ENCODE data around the gene ANO10.
"Not testable (repeated sequence)": the region's sequence is repeated elsewhere in the genome, so short reads cannot be mapped to it uniquely, and the experiment has no call there.

Gene ANO10

DNA sequence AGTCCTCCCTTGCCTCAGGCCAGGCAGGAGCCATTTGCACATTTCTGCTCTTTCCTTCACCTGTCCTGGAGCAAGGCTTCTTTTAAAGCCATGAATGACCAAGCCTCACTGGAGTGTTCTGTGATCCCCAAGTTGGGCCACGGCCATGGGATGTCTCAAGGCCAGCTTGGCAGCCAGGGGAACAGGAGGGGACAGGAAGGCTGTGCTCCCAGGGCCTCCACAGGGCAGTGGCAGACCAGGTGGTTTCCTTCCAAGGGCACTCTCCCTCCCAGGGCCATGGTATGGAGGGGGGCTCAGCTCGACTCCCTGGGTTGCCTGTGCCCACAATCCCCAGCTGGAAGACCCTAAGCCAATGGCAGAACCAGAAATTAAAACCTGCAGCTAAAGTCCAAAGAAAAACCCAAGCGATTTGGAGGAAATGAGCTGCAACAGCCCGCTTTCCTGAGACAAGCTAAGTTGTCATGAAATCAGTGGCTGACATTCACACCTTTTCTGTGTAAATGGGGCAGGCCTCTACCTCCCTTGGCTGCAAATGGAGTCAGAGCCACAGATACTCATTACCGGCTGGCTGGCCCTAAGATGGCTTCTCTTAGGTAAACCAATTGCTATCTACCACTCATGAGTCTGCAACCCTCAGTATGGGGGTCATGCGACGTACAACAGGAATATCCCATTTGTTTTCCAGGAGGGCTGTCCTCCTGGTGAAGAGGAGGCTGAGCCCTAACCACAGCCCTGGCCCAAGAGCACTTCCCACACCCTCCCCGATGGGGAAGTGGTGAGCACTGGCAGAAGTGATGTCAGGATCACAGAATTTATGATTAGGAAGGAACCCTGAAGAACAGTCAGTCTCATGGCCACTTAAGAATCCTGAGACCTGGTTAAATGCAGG lies 252.2 kb downstream of the ANO10 start:
- DNase-seq, result no peak

DNA sequence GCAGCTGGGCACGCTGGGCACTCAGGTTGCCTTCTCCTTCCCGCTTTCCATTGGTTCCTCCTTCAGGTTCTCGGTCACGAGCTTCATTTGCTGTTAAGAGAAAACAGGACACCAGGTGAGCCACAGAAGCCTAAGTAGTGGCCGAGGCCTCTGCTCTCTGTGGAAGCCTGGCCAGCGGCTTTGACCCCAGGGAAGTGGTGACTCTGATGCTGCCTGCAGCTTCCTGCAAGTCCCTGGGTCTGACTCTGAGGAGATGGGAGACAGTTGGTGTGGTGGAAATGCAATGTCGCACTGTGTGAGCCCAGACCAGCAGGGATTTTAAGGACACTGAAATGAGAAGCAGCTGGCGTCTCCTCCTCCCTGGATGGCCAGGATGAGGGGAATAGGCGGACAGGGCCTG lies 254.9 kb downstream of the ANO10 start:
- DNase-seq, result no peak

DNA sequence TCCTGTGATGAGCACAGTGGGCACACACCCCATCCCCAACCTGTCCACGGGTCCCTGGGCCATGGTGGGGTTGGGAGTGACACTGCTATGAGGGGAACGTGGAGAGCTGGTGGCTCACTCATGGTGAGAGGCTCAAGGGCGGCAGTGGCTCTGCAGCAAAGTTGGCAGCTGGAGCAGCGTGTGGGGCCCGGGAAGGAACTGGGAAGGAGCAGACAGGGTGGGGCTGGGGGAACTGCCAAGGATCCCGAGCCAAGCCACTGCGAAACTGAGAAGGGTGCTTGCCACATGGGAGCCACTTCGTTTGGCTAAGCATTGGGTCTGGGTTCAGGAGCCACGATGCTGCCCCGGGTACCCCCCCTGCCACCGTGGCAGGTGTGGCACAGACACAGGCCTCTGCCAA lies 255.3 kb downstream of the ANO10 start:
- no peak for DNase-seq

DNA sequence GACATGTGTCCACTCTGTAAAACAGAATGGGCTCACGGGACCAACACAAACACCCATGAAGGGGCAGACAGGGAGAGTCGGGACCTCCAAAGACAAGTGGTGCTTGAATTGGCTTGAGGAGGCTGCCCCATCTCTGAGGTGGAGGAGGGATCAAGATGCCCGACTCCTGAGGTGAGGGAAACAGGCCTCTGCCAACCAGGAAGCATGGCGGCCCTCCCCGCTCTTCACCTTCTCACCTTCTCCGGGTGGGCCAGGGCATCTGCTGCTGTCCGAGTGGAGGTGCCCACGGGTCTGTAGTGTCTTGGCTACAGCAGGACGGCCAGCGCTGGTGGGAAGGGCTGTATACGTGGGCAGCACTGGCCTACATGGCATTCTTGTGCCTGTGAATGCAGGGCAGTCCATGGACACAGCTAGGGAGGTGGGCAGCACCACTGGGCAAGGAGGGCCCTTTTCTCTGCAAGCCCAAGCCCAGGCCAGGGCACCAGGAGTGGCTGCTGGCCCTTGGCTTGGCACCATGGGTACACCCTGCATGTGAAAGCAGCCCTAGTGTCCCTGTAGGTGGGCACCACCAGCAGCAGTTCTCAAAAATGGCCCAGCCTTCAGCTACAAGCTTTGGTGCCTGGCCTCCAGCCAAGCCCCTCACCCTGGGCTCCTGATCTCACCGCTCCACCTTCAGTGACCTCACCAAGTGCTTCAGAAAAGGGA lies 256.1 kb downstream of the ANO10 start:
- DNase-seq, result no peak

DNA sequence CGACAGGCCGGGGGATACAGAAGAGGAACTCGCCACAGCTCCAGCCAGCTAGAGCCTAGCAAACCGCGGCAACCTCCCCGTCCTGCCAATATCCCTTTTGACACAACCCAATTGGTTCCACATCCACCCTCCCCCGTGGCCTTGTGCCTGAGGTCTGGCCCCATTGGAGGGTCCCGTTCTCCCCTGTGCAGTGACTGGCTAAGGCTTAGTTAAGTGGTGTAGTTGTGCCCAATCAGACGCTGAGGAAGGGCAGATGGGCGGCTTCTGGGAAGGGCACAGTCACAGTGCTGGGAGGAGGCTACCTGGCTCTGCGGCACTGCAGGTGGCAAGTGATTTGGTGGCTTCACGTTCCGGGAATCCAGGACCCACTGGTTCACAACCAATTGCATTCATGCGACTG lies 256.9 kb downstream of the ANO10 start:
- no peak for DNase-seq

DNA sequence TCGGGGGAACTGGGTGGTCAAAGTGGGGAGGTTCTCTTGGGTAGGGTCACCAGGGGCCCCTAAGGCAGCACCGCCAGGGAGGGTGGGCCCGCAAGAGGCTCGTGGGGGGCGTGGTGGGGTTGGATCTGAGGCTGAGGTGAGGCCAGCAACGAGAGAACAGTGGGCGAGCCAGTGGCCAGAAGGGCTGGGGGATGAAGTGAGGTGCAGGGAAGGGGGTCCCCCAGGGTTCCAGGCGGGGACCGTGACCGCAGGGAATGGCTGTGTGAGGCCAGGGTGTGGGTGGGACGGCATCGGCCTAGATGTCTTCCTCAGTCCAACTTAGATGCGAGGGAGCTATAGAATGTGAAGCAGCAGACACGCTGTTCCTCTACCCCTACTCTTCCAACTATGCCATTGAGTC lies 257.3 kb downstream of the ANO10 start:
- DNase-seq, result no peak

DNA sequence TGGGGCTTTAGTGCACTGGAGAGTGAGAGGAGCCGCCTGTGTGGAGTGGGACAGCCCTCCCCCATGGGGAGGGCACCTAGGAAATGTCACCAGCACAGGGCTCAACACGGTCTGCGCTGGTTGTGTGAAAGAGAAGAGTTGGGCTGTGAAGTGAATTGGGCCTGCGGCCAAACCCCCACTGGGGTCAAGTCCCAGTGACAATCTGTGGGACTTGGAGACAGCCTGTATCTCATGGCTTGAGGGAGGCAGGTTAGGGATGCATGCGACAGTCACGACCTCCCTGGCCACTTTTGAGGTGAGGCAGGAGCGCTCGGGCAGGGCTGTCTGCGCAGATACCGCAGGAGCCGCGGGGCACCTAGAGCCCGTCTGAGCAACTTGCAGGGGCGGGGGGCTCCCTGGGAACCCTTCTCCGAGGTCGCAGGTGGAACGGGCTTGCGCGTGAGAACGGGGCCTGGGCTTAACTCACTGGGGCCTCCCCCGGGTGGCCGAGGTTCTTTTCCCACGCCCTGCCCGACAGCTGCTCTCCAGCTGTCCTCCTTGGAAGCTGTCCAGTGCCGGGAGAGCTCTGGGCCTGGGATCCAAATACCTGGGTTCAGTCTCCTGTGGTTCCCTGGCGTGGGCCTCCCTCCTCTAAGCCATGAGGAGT lies 258.1 kb downstream of the ANO10 start:
- DNase-seq, result no peak

DNA sequence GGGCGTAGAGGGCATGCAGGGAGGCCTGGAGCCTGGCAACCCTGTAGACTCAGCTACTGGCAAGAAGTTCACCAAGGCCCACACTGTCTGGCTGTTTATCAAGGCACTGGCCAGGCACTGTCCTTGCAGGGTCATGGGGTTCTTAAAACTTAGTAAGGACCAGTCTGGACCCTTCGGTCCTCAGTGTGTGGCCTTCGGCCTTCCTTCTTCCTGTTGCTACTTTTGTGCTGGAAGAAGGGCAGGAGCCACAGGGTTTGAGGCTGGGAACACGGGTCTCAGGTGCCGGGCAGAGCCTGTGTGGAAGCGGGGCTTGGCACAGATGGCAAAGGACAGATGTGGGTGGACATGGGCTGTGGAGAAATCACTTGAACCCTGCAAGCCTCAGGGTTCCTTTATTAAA lies 258.9 kb downstream of the ANO10 start:
- no peak for DNase-seq

DNA sequence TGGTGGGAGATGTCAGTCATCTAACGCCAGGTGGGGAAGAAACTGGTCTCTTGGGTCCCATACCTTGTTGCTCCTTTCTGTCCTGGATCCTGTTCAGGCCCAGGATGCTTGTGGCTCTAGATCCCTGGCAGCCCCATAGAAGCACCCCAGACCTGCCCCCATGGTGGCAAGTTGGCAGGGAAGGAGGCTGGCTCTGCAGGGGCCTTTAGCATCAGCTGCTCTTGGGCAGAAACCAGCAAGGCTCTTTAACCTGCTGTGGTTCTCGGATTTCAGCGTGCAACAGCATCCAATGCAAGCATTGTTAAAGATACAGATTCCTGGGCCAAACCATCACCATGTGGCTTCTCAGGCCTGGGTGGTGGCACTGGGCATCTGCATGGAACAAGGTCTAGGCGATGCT lies 259.6 kb downstream of the ANO10 start:
- DNase-seq, result no peak

DNA sequence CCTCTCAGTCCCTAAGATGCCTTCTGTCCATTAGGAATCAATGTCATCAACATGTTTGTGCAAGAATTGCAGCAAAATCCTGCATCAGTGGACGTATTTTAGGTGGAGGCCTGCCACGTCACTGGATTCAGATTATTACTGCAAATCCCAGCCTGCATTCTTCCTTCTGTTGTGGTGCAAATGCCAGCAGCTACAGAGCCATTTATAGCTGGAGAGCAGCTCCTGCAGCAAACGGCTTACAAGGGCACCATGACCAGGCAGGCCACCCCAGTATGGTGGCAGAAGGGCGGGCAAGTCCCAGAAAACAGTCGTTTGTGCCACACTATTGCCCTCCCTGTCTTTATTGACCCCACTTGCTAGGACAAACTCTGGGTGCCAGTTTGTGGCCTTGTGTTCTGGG lies 260.7 kb downstream of the ANO10 start:
- DNase-seq, result no peak

DNA sequence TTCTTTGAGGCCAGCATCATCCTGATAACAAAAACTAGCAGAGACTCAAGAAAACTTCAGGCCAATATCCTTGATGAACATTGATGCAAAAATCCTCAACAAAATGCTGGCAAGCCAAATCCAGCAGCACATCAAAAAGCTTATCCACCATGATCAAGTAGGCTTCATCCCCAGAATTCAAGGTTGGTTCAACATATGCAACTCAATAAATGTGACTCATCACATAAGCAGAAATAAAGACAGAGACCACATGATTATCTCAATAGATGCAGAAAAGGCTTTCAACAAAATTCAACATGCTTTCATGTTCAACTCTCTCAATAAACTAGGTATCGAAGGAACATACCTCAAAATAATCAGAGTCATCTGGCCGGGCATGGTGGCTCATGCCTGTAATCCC lies 265.8 kb downstream of the ANO10 start:
- not testable (repeated sequence) for DNase-seq

DNA sequence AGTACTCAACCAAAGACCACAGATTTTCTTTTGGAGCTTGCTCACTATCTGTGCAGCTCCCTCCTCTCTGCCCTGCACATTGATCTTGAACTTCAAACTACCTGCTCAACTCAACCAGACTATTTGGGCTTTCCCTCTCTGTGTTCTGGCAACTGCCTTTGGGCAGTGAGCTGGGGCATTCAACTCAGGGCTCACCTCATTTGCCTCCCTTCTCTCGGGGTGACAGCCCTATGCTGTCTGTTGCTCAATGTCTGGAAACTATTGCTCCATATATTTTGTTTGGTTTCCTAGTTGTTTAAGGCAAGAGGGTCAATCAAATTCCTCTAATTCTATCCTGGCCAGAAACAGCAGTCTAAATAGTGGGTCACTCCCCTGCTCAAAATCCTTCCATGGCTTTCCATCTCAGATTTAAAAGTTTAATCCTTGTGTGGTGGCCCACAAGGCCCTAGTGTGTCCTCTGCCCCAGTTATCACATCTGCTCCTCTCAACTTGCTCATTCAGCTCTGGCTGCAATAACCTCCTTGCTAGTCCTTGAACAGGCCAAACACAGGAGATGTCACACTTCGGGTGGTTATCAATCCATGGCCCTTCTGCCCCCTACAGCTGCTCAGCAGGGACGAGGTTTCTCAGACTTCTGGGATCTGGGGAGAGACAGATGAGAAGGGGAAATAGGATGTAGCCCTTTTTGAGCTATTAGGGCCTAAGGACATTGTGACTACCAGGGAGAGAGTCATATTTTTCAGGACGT lies 267.7 kb downstream of the ANO10 start:
- DNase-seq, result no peak

DNA sequence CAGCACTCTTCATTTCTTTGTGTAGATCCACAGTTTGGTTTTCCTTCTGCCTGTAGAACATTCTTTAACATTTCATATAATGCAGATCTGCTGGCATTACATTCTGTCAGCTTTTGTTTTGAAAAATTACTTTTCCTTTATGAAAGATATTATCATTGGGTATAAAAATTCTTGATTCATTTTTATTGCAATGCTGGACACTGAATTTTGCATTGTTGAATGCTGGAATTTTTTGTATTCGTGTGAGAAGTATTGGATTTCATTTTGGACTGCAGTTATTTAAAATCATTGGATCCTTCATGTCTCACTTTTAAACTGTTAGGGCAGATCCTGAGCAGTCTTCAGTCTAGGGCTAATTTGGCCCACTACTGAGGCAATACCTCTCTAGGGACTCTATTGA lies 268.4 kb downstream of the ANO10 start:
- no peak for DNase-seq

DNA sequence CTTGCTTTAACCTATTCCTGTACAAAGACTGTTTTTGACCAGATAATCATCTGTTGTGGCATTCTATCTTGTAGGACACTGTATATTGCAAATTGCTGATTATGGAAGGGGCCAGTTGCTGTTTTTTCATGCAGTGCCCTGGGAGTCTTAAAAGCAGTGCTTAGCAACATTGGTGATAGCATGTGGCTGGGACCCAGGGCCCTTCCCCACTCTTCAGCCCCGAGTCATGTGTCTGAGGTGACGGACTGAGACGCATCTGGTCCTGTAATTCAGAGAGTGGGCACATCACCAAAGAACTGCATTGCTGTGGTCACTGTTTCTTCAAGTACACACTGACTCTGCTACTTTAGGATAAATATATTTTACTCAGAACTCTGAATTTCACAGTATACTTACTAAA lies 272.1 kb downstream of the ANO10 start:
- DNase-seq, result no peak

DNA sequence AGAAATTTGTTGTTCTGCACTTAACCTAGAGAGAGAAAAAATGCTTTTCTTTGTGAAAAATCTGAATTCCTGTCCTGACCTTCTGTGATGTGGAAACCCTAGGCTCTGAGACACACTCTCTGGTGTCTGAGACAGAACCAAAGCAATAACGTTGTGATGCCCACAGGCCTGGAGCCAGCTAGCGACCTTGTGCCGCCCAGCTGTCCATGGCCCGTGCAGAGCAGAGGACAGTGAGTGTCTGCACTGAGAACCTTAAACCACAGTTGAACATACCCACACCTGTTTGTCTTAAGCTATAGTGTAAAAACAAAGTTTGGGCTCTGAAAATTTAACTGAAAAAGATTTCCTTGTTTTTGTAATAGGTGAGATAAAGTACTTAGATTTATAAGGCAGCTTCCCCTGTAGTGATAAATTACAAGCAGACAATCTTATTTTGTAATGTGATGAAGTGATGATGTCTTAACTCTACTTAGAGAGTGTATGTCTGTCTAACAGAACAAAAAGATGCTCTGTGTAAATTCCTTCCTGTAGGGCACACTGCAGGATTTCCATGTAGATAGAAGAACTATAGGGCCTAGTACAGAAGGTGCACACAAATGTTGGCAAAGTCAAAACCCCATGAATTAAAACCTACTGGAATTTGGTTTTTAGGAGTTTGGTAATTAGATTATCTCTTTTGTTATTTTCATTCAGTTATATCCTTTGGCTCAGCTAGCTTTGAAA lies 272.8 kb downstream of the ANO10 start:
- no peak for DNase-seq

DNA sequence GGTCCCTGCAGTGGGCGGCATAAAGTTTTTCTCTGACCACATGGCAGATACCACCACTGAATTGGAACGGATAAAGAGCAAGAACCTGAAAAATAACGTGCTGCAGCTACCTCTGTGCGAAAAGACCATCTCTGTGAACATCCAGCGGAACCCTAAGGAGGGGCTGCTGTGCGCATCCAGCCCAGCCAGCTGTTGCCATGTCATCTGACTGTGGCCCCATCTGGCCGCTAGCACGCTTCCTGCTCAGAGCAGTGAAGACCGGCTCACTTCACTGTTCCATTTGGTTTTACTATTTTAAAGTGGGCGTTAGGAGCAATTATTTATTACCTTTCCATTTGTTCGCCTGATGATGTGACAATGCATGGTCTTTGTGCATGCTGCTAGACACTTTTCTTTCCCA lies 273.5 kb downstream of the ANO10 start:
- DNase-seq, result no peak

DNA sequence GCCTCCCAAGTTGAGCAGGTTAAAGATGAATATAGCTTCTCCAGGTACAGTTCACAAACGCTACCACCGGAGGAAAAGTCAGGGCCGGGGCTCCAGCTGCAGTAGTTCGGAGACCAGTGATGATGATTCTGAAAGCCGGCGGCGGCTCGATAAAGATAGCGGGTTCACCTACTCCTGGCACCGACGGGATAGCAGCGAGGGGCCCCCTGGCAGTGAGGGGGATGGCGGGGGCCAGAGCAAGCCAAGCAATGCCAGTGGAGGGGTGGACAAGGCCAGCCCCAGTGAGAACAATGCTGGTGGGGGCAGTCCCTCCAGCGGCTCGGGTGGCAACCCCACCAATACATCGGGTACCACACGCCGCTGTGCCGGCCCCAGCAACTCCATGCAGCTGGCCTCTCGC lies 274.0 kb downstream of the ANO10 start:
- DNase-seq, result no peak

DNA sequence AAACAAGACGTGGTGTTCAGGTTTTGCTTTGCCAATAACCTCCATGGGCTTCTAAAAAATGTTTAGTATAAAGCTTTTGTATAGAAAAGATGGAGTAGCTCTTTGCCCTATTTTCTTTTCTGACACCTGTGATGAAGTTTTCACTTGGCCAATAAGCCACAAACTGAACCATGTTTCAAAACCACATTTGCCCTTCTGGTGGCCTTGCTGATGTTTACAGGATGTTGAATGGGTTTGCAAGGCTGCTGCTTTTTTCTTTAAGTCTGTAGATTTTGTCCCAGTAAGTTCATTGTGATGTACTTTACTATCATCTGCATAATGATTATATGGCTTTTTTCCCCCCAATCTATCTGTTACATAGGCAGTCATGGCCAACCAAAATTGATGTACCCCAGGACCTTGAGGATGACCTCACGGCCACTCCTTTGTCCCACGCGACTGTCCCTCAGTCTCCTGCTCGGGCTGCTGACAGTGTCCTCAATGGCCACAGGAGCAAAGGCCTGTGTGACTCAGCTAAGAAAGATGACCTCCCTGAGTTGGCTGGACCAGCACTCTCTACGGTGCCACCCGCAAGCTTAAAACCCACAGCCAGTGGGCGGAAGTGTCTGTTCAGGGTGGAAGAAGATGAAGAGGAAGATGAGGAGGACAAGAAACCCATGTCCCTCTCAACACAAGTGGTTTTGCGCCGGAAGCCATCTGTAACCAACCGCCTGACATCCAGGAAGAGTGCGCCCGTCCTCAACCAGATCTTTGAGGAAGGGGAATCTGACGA lies 274.6 kb downstream of the ANO10 start:
- DNase-seq, result no peak

DNA sequence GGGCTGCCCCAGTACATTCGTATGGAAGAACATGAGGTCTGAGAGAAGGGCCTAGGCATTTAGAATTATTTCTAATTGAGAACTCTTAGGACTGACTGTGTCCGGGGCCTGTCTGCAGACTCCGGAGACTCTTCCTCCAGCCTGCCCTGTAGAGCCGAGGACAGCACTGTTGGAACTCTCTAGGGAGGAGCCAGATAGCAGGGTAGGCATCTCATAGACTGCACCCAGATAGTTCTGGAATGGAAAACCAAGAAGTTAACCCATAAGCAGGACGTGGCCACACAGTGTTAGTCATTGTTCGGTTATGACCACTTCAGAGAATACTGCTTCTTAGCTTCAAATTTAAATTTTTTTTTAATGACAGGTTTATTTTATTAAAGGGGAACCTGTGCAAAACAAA lies 275.9 kb downstream of the ANO10 start:
- no peak for DNase-seq

DNA sequence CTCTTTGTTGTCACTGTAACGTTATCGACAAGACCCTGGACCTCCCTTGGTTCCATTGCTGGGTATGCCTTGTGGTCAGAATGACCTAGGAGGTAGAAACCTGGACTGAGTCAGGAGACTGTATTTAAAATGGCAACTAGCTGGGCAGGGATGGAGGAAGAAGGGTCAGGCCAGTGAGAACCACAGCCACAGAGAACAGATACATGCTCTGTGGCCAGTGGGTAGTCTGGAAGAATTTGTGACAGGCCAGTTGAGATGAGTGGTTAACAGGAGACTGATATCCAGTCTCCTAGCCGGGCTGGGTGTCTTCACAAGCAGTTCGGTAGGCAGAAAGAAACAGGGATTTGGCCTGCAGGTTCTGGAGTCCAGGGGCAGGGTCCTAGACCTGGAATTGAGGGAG lies 276.6 kb downstream of the ANO10 start:
- DNase-seq, result no peak

DNA sequence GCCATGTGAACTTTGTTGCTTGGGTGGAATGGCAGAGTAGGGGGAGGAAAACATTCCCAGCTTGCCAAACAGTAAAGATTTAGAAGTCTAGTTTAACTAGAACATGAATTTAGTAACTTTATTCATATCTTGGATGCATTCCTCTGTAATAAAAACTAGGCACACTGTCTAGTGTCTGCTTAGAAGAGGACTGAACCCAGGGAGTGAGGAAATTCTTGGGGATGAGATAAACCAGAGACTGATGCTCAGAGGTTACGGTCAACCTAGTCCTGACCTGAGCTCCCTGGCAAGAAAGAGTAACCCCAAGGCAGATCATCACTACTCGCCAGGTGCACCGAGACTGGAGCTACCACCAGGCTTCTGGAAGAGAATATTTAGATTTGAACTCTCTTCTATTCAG lies 277.3 kb downstream of the ANO10 start:
- no peak for DNase-seq

DNA sequence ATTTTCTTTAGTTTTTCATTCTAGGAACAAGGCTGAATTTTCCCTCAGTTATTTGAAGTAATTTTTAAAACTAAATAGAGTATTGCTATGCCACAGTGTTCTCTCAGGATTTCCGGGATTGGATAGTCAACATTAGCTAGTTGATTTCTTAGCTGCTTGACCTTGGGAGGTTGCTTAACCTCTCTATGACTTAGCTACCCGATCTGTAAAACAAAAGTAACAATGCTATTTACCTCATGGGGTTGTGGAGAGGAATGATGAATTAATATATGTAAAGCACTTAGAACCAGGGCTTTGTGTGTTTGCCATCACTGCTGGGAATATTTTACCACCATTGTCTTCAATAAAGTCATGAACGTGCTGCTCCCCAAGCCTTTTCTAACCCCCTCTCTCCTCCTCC lies 278.0 kb downstream of the ANO10 start:
- DNase-seq, result no peak

All from SHP77 (cell line).